ENCODE results near the gene ZNF57. TPM values are rescaled to one million over a fixed set of nuclear protein-coding genes. Genes with fewer than 3 reads are reported as not detected.
A peak's percentile ranks its signal among the peaks of the same experiment; 100 is the strongest.

ZNF57 gene
- total and polyA plus RNA-seq, 2 of the 13 experiments (the other 11 are each of a cell fraction or from before 2014, with no cell fraction given), result 6.6 to 17.5 TPM

DNA sequence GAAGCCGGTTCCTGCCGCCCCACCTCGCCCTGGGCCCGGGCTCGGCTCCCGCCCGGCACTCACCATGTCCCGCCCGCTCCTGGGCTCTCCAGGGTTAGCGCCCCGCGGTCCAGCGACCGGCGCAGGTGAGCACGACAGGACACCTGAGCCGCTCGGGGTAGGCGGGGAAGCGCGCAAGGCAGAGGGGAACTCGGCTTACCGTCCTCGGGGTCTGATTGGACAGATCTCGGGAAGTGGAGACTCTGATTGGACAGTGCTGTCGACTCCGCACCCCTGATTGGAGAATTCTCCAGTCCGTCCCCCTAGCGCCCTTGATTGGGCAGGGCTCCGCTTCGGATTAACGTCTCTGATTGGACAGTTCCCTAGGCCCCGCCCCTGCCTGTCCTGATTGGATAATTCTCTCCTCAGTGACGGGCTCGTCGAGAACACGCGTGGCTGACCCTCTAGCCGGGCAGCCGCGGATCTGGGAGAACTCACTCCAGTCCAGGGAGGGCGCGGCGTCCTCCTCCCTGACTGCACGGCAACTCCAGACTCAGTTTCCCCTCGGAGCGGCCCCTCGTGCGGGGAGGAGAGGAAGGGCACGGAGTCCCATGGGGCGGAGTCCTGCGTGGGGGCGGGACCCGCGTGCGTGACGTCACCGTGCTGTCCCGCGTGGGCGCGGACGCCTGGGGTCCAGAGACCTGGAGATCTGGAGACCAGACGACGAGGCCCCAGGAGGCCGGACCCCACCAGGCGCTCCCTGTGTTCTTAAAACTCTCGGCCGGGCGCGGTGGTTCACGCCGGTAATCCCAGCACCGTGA lies 44.2 kb downstream of the ZNF57 start, which contains the start of gene ZNF77 (continued):
- no peak; the same call in 1 of the 2 replicates for TF ChIP-seq ELF3 (CRISPR knock-in tag; IDR thresholded peaks at IDR 0.05)
- no peak for TF ChIP-seq ZNF205 (CRISPR knock-in tag; IDR thresholded peaks at IDR 0.05)
- TF ChIP-seq, protein P1, sequence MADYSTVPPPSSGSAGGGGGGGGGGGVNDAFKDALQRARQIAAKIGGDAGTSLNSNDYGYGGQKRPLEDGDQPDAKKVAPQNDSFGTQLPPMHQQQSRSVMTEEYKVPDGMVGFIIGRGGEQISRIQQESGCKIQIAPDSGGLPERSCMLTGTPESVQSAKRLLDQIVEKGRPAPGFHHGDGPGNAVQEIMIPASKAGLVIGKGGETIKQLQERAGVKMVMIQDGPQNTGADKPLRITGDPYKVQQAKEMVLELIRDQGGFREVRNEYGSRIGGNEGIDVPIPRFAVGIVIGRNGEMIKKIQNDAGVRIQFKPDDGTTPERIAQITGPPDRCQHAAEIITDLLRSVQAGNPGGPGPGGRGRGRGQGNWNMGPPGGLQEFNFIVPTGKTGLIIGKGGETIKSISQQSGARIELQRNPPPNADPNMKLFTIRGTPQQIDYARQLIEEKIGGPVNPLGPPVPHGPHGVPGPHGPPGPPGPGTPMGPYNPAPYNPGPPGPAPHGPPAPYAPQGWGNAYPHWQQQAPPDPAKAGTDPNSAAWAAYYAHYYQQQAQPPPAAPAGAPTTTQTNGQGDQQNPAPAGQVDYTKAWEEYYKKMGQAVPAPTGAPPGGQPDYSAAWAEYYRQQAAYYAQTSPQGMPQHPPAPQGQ (CRISPR knock-in tag; IDR thresholded peaks at IDR 0.05; ENCODE audit: borderline replicate concordance), result no peak
- TF ChIP-seq ZNF253 (CRISPR knock-in tag; IDR thresholded peaks at IDR 0.05; ENCODE audit: borderline replicate concordance), result no peak
- TF ChIP-seq ZNF674 (CRISPR knock-in tag; IDR thresholded peaks at IDR 0.05; ENCODE audit: low read depth), result peak; percentile 46; the same call in 1 of the 2 replicates
- no peak for TF ChIP-seq HCFC1 (IDR thresholded peaks at IDR 0.05; ENCODE audit: low read depth, low read length)
- TF ChIP-seq, protein P2, sequence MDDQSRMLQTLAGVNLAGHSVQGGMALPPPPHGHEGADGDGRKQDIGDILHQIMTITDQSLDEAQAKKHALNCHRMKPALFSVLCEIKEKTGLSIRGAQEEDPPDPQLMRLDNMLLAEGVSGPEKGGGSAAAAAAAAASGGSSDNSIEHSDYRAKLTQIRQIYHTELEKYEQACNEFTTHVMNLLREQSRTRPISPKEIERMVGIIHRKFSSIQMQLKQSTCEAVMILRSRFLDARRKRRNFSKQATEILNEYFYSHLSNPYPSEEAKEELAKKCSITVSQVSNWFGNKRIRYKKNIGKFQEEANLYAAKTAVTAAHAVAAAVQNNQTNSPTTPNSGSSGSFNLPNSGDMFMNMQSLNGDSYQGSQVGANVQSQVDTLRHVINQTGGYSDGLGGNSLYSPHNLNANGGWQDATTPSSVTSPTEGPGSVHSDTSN (CRISPR knock-in tag; IDR thresholded peaks at IDR 0.05; ENCODE audit: borderline replicate concordance), result 0 out of 2 replicates have a peak, but pooled peaks have one; percentile 22
- no peak for TF ChIP-seq NKX3-1 (CRISPR knock-in tag; IDR thresholded peaks at IDR 0.05)
- peak; percentile 77; the same call in 1 of the 2 replicates for TF ChIP-seq ZNF678 (CRISPR knock-in tag; IDR thresholded peaks at IDR 0.05)
- TF ChIP-seq ATRX (CRISPR knock-in tag; IDR thresholded peaks at IDR 0.05; ENCODE audit: borderline replicate concordance), result no peak
- TF ChIP-seq CREM (IDR thresholded peaks at IDR 0.05), result peak; percentile 77
- TF ChIP-seq CREM (CRISPR knock-in tag; IDR thresholded peaks at IDR 0.05), result no peak
- peak; percentile 73 for TF ChIP-seq ERF (CRISPR knock-in tag; IDR thresholded peaks at IDR 0.05)
- peak; percentile 56; the same call in 1 of the 2 replicates for TF ChIP-seq SMAD3 (CRISPR knock-in tag; IDR thresholded peaks at IDR 0.05)
- TF ChIP-seq ZNF564 (CRISPR knock-in tag; IDR thresholded peaks at IDR 0.05), result no peak
- TF ChIP-seq ZNF468 (CRISPR knock-in tag; IDR thresholded peaks at IDR 0.05), result peak; percentile 31; the same call in 1 of the 2 replicates
- TF ChIP-seq RBAK (CRISPR knock-in tag; IDR thresholded peaks at IDR 0.05), result no peak; the same call in 1 of the 2 replicates
- TF ChIP-seq ZFP36 (IDR thresholded peaks at IDR 0.05; ENCODE audit: borderline replicate concordance, low read depth, low read length, partially characterized antibody), result no peak
- 0 out of 2 replicates have a peak, but pooled peaks have one; percentile 62 for TF ChIP-seq ZNF160 (CRISPR knock-in tag; IDR thresholded peaks at IDR 0.05)
- TF ChIP-seq, protein P3, sequence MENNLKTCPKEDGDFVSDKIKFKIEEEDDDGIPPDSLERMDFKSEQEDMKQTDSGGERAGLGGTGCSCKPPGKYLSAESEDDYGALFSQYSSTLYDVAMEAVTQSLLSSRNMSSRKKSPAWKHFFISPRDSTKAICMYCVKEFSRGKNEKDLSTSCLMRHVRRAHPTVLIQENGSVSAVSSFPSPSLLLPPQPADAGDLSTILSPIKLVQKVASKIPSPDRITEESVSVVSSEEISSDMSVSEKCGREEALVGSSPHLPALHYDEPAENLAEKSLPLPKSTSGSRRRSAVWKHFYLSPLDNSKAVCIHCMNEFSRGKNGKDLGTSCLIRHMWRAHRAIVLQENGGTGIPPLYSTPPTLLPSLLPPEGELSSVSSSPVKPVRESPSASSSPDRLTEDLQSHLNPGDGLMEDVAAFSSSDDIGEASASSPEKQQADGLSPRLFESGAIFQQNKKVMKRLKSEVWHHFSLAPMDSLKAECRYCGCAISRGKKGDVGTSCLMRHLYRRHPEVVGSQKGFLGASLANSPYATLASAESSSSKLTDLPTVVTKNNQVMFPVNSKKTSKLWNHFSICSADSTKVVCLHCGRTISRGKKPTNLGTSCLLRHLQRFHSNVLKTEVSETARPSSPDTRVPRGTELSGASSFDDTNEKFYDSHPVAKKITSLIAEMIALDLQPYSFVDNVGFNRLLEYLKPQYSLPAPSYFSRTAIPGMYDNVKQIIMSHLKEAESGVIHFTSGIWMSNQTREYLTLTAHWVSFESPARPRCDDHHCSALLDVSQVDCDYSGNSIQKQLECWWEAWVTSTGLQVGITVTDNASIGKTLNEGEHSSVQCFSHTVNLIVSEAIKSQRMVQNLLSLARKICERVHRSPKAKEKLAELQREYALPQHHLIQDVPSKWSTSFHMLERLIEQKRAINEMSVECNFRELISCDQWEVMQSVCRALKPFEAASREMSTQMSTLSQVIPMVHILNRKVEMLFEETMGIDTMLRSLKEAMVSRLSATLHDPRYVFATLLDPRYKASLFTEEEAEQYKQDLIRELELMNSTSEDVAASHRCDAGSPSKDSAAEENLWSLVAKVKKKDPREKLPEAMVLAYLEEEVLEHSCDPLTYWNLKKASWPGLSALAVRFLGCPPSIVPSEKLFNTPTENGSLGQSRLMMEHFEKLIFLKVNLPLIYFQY (CRISPR knock-in tag; IDR thresholded peaks at IDR 0.05; ENCODE audit: borderline replicate concordance), result no peak
- peak; percentile 73; the same call in 1 of the 2 replicates for TF ChIP-seq GFI1 (CRISPR knock-in tag; IDR thresholded peaks at IDR 0.05; ENCODE audit: borderline replicate concordance)
- TF ChIP-seq ZNF562 (CRISPR knock-in tag; IDR thresholded peaks at IDR 0.05; ENCODE audit: borderline replicate concordance), result no peak
- 0 out of 2 replicates have a peak, but pooled peaks have one; percentile 19 for TF ChIP-seq MEIS1 (CRISPR knock-in tag; IDR thresholded peaks at IDR 0.05; ENCODE audit: borderline replicate concordance)
- no peak for TF ChIP-seq GTF3A (CRISPR knock-in tag; conservative IDR thresholded peaks at IDR 0.05)
